ENCODE data around the gene CACNA1I.
A peak's percentile ranks its signal among the peaks of the same experiment; 100 is the strongest.

The CACNA1I gene

DNA sequence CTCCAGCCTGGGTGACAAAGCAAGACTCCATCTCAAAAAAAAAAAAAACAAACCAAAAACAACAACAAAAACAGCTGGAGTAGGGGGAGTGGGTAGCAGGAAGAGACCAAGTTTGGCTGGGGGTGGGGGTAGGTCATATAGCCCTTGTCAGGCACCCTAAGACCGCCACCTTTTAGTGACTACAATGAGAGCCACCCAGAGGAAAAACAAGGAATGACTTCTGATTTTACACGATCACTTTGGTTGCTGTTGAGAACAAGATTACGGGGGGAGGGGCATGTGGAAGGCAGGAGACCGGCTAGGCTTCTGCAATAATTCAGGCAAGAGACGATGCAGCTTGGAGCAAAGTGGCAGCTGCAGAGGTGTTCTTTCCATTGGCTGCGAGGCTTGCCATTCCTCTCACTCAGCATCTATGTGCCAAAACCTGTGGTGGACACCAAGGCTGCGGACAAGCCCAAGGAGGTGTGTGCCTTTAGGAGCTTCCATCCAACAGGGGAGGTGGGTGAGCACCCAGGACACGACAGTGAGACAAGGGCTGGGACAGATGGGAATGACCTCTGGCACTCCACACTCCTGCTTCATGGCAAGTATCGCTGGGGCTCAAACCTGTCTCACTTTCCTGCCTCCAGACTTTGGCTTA is 39.7 kb upstream of the CACNA1I start:
- no peaks in the 10 kb centered on the region for H3K9me3 Mint-ChIP-seq
- DNase-seq (no peak), ATAC-seq (no peak)
- H3K27me3 Mint-ChIP-seq: no peaks in the 10 kb centered on the region
- peaks cover 77% of the 10 kb centered on the region for H3K4me1 Mint-ChIP-seq
- peak overlapping the region; percentile 87 to 95 for H3K4me3 Mint-ChIP-seq
- peak overlapping the region in 1 of 2 donors; percentile 29 for H3K27ac Mint-ChIP-seq

DNA sequence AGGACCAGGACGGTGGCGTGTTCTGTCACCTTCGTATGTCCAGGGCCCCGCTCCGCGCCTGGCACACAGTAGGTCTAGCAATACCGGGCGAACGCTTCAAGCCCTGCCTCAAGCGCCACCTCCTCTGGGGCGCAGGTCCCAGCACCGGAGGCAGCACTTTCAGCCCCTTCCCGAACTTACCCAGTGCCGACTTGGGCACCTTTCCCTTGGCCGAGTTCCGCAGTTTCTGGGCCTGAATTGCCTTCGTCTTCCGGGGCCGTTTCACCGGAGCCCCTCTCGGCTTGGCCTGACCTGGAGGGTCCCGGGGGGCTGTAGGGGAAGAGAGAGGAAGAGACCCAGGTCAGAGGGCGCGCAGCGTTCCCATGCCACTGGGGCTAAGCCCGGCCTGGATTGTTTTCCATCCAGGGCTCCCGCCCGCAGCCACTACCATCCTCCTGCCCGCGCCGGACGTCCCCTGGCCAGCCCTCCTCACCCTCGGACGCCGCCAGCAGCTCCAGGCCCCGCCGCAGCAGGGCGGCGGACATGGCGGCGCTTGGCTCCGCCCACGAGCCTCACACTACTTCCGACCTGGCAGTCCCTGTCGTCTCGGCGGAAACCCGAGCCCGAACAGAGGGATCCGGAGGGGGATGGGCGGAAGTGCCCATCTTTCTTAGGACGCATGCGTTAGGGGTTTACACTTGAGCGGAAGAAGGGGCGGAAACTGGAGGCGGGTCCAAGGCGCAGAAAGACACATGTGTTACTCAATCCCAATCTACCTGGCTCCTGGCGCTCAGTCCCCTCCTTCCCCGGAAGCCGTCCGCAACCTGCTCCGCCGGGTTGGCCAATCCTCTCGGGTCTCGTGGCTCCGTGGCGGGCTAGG is 38.1 kb upstream of the CACNA1I start, which contains the start of gene RPS19BP1:
Gene RPS19BP1 (minus strand): TSS at position 534 of the 859 bp plus-strand sequence. CDS start 10 bp downstream, at position 524.
- peak; percentile 98 to 99 for DNase-seq
- peak within 1 kb of the TSS; percentile 87 to 95 for H3K4me3 Mint-ChIP-seq
- peaks cover 61% of the 10 kb centered on the region for H3K4me1 Mint-ChIP-seq
- H3K27me3 Mint-ChIP-seq: no peaks in the 10 kb centered on the region
- peak within 1 kb of the TSS; percentile 93 to 97 for H3K27ac Mint-ChIP-seq
- H3K9me3 Mint-ChIP-seq: no peaks in the 10 kb centered on the region
- peak; percentile 88 for ATAC-seq

DNA sequence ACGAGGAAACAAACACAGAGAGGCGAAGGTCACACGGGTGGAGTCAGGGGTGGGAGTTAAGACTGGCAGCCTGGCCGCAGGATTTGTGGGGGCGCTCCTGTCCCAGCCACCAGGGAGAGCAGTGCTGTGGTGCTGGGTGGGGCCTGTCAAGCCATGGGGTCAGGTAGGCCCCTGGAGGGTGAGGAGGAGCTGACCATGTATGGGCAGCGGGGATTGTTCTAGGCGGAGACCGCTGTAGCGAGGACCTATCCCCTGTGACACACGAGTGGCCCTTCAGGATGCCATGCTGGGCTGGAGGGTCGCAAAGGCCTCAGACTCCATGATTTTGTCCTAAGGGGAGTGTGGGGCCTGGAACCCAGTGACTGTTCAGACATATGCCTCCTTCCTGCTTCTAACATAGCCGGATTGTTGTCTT is 36.5 kb upstream of the CACNA1I start:
- Mint-ChIP-seq H3K27me3 (no peaks in the 10 kb centered on the region), H3K4me3 (peak overlapping the region; percentile 72 to 75), H3K27ac (no peak overlapping the region), H3K4me1 (peaks cover 45% of the 10 kb centered on the region), H3K9me3 (no peaks in the 10 kb centered on the region)
- DNase-seq (no peak), ATAC-seq (no peak)

DNA sequence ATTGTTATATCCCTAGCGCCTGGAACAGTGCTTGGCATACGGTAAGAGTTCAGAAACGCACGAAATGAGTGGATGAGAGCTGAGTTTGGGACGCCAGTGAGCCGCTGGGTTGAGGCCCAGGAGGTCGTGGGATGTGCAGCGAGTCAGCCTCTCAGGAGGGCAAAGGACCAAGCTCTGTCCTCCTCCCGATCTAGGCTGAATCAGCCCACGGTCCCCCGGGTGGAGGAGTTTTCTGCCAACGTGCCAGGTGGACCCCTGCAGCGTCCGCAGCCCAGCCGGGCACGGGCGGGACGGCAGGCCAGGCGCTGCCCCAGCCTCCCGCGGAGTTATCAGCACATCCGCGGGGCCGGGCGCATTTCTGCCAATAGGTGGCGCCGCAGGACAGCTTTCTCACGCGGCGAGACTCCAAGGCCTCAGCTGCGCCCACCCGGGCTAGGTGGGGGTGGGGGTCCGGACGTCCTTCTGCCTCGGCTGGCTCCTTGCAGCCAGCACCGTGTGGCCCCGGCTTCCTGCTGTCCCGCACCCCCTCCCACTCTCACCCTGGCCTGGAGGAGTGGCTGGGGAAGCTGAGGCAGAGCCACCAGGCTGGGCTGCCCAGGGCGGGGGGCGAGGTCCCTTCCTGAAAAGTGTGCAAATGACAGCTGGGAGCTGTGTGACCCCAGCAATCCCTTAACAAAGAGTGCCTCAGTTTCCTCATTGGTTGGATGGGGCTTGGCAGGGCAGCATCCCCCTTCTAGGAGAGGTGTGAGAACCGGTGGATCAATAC is 35.8 kb upstream of the CACNA1I start:
- DNase-seq: peak; percentile 81 to 84
- no peaks in the 10 kb centered on the region for H3K9me3 Mint-ChIP-seq
- peak overlapping the region in 1 of 2 donors; percentile 76 for H3K27ac Mint-ChIP-seq
- H3K4me3 Mint-ChIP-seq: peak overlapping the region; percentile 72 to 75
- ATAC-seq: peak; percentile 41
- no peaks in the 10 kb centered on the region for H3K27me3 Mint-ChIP-seq
- H3K4me1 Mint-ChIP-seq: peaks cover 38% of the 10 kb centered on the region

DNA sequence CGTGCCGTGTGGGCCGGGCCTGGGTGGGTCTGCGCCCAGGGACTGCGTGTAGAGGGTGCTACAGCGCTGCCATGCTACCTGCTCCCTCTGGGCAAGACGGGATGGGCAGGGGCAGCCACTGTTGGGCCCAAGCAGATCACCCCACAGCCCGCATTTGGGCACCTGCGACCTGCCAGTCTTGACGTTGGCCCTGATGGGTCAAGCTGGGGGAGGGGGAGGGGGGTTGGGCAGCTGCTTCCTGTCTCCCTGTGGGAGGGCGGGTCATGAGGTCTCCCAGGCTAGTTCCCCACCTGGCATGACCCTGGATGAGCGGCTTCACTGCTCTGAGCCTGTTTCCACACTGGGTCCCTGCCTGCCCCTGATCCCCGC is 35.2 kb upstream of the CACNA1I start:
- no peaks in the 10 kb centered on the region for H3K9me3 Mint-ChIP-seq
- H3K27me3 Mint-ChIP-seq: no peaks in the 10 kb centered on the region
- DNase-seq (no peak), ATAC-seq (no peak)
- peaks cover 32% of the 10 kb centered on the region for H3K4me1 Mint-ChIP-seq
- no peak overlapping the region for H3K27ac Mint-ChIP-seq
- no peak overlapping the region for H3K4me3 Mint-ChIP-seq

DNA sequence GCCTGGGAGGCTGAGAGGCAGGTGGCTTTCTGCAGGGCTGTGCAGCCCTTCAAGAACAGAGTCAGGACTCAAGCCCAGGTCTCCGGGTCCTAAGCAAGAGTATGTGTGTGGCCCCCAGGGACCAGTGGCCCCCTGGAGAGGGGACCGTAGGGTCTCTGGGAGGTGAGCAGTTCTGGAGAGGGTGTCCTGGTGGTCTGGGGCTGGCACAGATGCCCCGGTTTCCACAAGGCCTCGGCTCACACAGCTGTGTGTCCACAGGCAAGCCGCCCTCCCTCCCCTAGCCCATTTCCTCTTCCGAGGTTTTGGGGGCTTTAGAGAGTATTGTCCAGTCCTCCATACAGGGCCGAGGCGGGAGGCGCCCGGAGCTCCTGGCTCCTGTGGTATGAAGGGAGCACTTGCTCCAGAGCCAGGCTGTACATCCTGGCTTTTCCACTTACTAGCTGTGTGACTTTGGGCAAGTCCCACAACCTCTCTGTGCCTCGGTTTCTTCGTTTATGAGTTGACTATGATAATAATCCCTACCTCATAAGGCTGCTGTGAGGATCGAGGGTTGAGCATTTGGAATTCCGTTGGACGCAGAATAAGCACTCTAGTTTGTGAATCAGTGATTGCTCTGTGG is 34.6 kb upstream of the CACNA1I start:
- Mint-ChIP-seq H3K4me1 (peaks cover 26% of the 10 kb centered on the region), H3K27ac (no peak overlapping the region), H3K4me3 (no peak overlapping the region), H3K27me3 (no peaks in the 10 kb centered on the region), H3K9me3 (no peaks in the 10 kb centered on the region)
- no peak for DNase-seq
- ATAC-seq: no peak

DNA sequence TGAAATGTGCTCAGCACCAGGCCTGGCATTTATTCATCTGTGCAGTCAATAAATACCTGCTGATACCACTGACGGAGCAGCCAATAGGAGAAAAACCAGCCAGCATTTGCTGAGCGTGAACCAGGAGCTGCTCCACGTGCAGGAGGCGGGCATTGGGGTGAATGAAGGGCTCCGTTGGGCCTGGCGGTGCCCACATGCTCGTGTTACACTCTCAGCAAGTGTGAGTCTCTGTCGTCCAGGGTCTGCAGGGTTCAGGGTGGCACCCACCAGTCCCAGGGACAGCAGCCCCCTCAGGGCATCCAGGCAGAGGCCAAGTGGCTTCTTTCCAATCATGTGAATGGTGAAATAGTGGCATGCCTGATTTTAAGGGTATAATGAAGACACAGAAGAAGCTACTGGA is 33.8 kb upstream of the CACNA1I start:
- DNase-seq (no peak), ATAC-seq (no peak)
- Mint-ChIP-seq H3K27ac (peak overlapping the region in 1 of 2 donors; percentile 12), H3K27me3 (no peaks in the 10 kb centered on the region), H3K4me3 (no peak overlapping the region), H3K4me1 (peaks cover 18% of the 10 kb centered on the region), H3K9me3 (no peaks in the 10 kb centered on the region)

DNA sequence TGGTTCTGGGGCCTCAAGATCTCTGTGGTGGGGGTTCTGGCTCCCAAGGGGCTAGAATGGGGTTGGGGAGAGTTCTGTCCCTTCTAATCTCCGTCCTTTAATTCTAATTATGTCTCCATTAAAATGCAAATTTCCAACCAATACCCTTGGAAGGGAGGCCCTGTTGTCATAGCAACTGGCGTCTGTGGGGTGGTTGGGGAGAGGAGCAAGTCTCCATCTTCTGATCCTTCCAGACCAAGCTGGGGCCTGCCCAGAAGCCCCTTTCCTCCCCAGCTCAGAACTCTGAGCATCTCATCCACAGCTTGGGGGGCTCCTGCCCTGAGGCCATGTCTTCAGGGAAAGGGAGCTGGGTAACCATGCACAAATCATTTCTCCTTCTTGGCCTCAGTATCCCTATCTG is 32.6 kb upstream of the CACNA1I start:
- Mint-ChIP-seq H3K4me3 (no peak overlapping the region), H3K9me3 (no peaks in the 10 kb centered on the region), H3K4me1 (peaks cover 15% of the 10 kb centered on the region), H3K27ac (no peak overlapping the region), H3K27me3 (peaks cover 3% of the 10 kb centered on the region)
- no peak for ATAC-seq
- DNase-seq: no peak

DNA sequence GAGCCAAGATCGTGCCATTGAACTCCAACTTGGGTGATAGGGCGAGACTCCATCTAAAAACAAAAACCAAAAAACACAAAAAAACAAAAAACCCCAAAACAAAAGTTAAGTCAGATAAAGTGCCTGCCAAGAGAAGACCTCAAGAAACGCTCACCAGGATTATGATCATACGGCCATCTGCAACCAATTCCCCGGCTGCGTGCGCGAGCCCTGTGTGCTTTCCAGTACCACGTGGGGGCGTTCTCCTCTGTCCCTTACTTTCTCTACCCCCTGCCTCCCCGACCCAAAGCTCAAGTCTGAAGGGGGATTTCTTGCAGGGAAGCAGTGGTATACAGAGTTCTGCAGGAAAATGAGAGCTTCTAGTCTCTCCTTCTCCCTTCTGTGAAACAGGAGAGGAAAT is 27.5 kb upstream of the CACNA1I start:
- H3K9me3 Mint-ChIP-seq: no peaks in the 10 kb centered on the region
- DNase-seq: no peak
- H3K27me3 Mint-ChIP-seq: peaks cover 45% of the 10 kb centered on the region
- H3K4me1 Mint-ChIP-seq: peaks cover 26% of the 10 kb centered on the region
- H3K27ac Mint-ChIP-seq: no peak overlapping the region
- no peak overlapping the region for H3K4me3 Mint-ChIP-seq
- ATAC-seq: peak; percentile 61

DNA sequence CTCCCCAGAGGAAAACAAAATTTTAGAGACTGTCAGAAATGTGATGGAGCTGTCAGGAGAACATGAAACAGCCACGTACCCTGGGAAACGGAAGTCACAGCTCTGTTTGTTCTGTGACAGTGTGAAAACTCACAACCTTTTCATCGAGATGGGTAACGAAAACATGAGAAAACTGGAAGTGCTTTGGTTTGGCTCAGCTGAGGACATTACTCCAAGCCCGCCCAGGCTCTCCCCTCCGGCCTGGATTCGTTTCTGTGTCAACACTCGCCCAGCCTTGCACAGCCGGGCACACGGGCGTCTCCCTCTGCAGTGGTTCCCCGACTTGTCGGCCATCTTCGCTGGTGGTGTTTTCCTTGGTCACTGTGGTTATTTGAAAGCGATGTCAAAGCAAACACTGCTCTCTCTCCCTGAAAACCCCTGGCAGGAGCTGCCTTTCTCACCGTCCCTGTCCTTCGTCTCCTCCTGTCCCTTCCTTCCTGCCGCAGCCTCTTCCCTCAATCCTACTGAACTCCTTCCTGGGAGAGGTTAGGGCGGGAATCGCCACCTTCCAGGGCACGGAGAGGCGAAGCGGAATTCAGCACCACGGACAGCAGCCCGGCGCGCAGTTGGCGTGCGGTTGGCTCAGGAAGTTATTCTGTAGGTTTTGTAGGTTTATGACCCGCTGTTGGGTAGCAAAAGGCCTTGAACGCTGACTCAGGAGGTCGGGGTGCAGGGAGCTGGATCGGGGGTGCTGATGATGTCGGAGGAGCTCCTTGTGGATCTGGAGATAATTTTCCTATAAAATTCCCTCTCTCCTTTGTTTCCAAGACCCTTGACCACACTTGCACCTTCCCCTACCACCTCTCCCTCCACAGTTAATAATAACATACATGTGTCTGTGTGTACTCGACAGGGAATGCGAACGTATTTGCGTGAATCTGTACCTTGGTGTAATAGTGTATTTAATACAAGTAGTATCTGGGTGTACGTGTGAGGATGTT is 24.9 kb upstream of the CACNA1I start:
- Mint-ChIP-seq H3K27ac (peak overlapping the region in 1 of 2 donors; percentile 68), H3K27me3 (peaks cover 62% of the 10 kb centered on the region), H3K4me3 (peak overlapping the region; percentile 68 to 82), H3K9me3 (no peaks in the 10 kb centered on the region), H3K4me1 (peaks cover 26% of the 10 kb centered on the region)
- DNase-seq: peak; percentile 56 to 59
- ATAC-seq: peak; percentile 74

DNA sequence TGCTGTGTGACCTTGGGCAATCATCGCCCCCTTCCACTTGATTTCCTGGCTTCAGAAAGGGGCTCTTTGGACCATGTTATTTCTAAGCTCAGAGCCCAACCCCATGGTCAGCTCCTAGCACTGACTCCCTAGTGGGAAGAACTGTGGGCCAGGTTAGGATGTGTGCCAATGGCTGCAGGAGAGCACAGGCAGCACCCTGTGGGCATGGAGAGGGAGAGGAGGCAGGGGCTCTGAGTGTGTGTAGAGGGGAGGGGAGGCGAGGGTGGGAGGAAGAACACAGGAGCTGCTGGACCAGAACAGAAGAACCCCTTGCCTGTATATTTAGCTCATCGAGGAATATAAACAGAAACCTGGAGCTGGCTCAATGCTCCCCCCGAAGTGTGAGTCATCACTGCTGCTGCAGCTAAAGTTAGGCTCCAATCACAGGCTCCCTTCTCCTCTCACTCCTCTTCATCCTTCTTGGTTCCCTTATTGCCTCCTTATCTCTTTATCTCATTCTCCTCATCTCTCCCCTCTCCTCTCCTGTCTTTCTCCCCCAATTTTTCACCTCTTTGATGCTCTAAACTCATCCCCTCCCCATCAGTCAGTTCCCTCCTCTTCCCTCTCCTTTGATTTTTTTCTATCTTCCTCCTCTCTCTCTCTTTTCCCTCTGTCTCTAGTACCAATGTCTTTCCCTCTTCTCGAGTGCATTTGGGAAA is 23.5 kb upstream of the CACNA1I start:
- Mint-ChIP-seq H3K4me1 (peaks cover 26% of the 10 kb centered on the region), H3K27me3 (peaks cover 76% of the 10 kb centered on the region), H3K27ac (no peak overlapping the region), H3K9me3 (no peaks in the 10 kb centered on the region), H3K4me3 (no peak overlapping the region)
- DNase-seq (no peak), ATAC-seq (no peak)

DNA sequence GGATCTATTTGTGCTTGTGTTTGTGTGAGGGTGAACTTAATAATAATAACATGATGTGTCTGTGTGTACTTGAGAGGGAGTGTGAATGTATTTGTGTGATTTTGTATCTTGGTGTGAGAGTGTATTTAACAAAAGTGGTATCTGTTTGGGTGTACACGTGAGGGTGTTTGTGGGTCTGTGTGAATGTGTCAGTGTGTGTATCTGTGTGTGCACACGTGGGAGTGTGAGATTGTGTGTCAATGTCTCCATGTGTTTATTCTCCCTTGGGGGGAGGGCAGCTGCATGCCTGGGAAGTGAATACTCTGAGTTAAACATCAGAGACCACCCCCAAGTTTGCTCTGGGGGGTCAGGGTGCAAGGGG is 23.0 kb upstream of the CACNA1I start:
- no peaks in the 10 kb centered on the region for H3K9me3 Mint-ChIP-seq
- DNase-seq (no peak), ATAC-seq (no peak)
- H3K4me3 Mint-ChIP-seq: no peak overlapping the region
- peaks cover 80% of the 10 kb centered on the region for H3K27me3 Mint-ChIP-seq
- no peak overlapping the region for H3K27ac Mint-ChIP-seq
- peaks cover 26% of the 10 kb centered on the region for H3K4me1 Mint-ChIP-seq

DNA sequence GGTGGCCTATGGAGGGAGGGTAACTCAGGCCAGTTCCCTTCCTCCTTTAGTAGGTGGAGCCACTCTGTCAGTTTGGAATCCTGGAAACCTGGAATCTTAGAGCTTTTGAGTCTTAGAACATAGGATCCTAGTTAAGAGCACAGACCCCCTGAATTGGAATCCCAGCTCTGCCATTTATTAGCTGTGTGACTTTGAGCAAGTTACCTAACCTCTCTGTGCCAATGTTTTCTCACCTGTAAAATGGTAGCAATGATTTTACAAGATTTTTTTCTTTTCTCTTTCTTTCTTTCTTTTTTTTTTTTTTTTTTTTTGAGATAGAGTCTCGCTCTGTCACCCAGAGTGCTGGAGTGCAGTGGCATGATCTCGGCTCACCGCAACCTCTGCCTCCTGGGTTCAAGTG is 17.1 kb upstream of the CACNA1I start:
- no peaks in the 10 kb centered on the region for H3K9me3 Mint-ChIP-seq
- peaks cover 80% of the 10 kb centered on the region for H3K27me3 Mint-ChIP-seq
- no peak for DNase-seq
- no peak for ATAC-seq
- H3K4me1 Mint-ChIP-seq: peaks cover 8% of the 10 kb centered on the region
- H3K27ac Mint-ChIP-seq: no peak overlapping the region
- no peak overlapping the region for H3K4me3 Mint-ChIP-seq

DNA sequence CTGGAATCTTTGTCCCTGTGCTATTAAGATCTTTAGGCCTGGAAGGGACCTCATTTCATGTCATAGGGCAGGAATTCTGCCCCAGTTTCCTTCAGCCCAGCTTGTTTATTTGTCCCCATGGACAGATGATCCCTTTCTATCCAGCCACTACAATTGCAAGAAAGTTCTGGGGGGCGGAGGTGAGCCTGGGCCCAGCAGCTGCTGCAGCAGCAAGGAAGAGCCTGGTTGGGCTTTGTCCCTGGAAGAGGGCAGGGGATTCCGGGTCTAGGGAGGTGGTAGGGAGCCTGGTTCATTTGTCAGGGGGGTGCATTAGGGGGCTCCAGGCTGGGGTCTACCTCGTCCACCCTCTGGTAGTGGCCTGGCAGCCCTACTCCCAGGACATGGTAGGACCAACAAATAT is 16.4 kb upstream of the CACNA1I start:
- no peaks in the 10 kb centered on the region for H3K9me3 Mint-ChIP-seq
- no peak overlapping the region for H3K27ac Mint-ChIP-seq
- no peak overlapping the region for H3K4me3 Mint-ChIP-seq
- no peak for ATAC-seq
- DNase-seq: no peak
- H3K4me1 Mint-ChIP-seq: peaks cover 8% of the 10 kb centered on the region
- H3K27me3 Mint-ChIP-seq: peaks cover 86% of the 10 kb centered on the region

Data from stimulated activated naive CD8-positive, alpha-beta T cell treated with anti-CD3 and anti-CD28 coated beads, Interleukin-15, amount 100 ng/mL, for 72 hours (primary cell).